Measurements from ENCODE around the gene SGCB. TPM values are rescaled to one million over a fixed set of nuclear protein-coding genes. Genes with fewer than 3 reads are reported as not detected.

The SGCB gene
- total and polyA plus RNA-seq, 8 donors, result 3.2 to 13.8 (median 7.2) TPM

- 64 to 77% methylated on average over 20 of the region's 20 CpGs for WGBS, 2 donors
- no peak for ATAC-seq
- Histone ChIP-seq H3K27me3 (peaks cover 0 to 3% (median 0%) of the 10 kb centered on the region in 4 donors), H3K9me3 (no peaks in the 10 kb centered on the region), H3K4me1 (peaks cover 0 to 9% (median 8%) of the 10 kb centered on the region in 3 donors), H3K27ac (no peak overlapping the region), H3K4me3 (no peak overlapping the region), H3K36me3 (no peaks in the 10 kb centered on the region)
- no peak for FAIRE-seq
- intact Hi-C loops (cut with DNase I), result no loop called here
- no peak for TF ChIP-seq CTCF (IDR thresholded peaks at IDR 0.05)
- DNase-seq, result no peak
These were observed 42.4 kb downstream of the SGCB start for GRCh38 chr4:51995647-51996220.

Other genes starting within 250 kb of the SGCB start
- 10 to 100 TPM; 13.6 to 24.2 (median 17.5) TPM for gene DCUN1D4, start 195.1 kb downstream of the SGCB start, total RNA-seq
- gene DCUN1D4, start 195.1 kb downstream of the SGCB start, polyA plus RNA-seq, result 10 to 100 TPM in 1 of 2 donors, 1 to 10 TPM in 1; 9.2 to 15.8 TPM
- under 1 TPM in 5 of 6 donors, not detected in 1; 0.08 to 0.19 (median 0.14) TPM for gene LRRC66, start 17.9 kb downstream of the SGCB start, total RNA-seq
- gene LRRC66, start 17.9 kb downstream of the SGCB start, polyA plus RNA-seq, result under 1 TPM; 0.23 to 0.94 TPM
- 1 to 10 TPM; 3.0 to 4.3 (median 3.6) TPM for gene SPATA18, start 13.0 kb upstream of the SGCB start, total RNA-seq
- 1 to 10 TPM; 1.2 to 1.5 TPM for gene SPATA18, start 13.0 kb upstream of the SGCB start, polyA plus RNA-seq

All from pancreas (tissue), 10 donors.